ENCODE data around the gene LTBP1.

GRCh38 chr2:32932825-32933755, 13.7 kb upstream of the LTBP1 start:
- TF ChIP-seq EZH2 (IDR thresholded peaks at IDR 0.05; ENCODE audit: insufficient read depth, poor library complexity, severe bottlenecking) (no peak), EZH2phosphoT487 (IDR thresholded peaks at IDR 0.05; ENCODE audit: insufficient read depth, low read depth) (no peak)
